Measurements from ENCODE around the gene FAM20C. TPM values are rescaled to one million over a fixed set of nuclear protein-coding genes. Genes with fewer than 3 reads are reported as not detected.

FAM20C gene
- total RNA-seq, 1 experiment from 2014 or later = 8.8 TPM

- intact Hi-C loops (cut with micrococcal nuclease) = no loop called here
- TF ChIP-seq CTCF (IDR thresholded peaks at IDR 0.05; ENCODE audit: unreplicated experiment) = no peak
- no peak overlapping the region for H3K27ac Mint-ChIP-seq (ENCODE audit: low read depth, unreplicated experiment)
- ChIA-PET POLR2A (interaction anchor here (1.1 kb wide), 1 partner anchor 15 kb away, joined by 3 read pairs; no protein-coding TSS in a partner anchor), CTCF (no interaction called here)
- DNase-seq (ENCODE audit: unreplicated experiment) = no peak
- no peak overlapping the region for H3K4me3 Mint-ChIP-seq (ENCODE audit: unreplicated experiment)
- peaks cover 50% of the 10 kb centered on the region for H3K27me3 Mint-ChIP-seq (ENCODE audit: insufficient read depth, unreplicated experiment)
- no peaks in the 10 kb centered on the region for H3K36me3 Mint-ChIP-seq (ENCODE audit: insufficient read depth, unreplicated experiment)
- no TSS peak for BruUV-seq (replicated peaks)
- no peaks in the 10 kb centered on the region for H3K4me1 Mint-ChIP-seq (ENCODE audit: insufficient read depth, unreplicated experiment)
- H3K9me3 Mint-ChIP-seq (ENCODE audit: unreplicated experiment) = no peaks in the 10 kb centered on the region
Observed at GRCh38 chr7:170551-171363, 21.6 kb upstream of the FAM20C start.

DNA sequence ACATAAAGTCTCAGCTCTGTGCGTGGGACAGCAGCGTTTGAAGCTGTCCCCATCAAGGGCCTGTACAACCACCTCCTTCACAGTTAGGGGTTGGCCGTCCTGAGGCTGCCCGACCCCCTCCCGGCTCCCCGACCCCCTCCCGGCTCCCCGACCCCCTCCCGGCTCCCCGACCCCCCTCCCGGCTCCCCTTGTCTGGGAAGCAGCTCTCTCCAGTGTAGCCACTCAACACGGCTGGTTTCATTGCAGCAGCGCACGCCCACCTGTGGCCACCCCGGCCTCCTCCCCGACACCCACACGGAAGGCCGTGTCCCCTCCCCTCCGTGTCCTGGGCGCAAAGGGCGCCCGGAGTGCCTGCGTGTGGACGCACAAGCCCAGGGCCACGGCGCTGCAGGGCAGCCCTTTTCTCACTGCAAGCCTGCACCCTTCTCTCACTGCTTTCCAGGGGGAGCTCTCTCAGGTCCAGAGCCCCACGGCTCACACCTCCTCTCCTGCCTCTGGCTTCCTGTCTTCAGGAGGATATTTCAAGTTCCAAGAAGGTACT lies 20.9 kb upstream of the FAM20C start:
- POLR2A ChIA-PET = interaction anchor here (1.1 kb wide), 1 partner anchor 15 kb away, joined by 3 read pairs; no protein-coding TSS in a partner anchor
- H3K4me3 Mint-ChIP-seq (ENCODE audit: unreplicated experiment) = no peak overlapping the region
- H3K27me3 Mint-ChIP-seq (ENCODE audit: insufficient read depth, unreplicated experiment) = peaks cover 43% of the 10 kb centered on the region
- no peak overlapping the region for H3K27ac Mint-ChIP-seq (ENCODE audit: low read depth, unreplicated experiment)
- no peak for DNase-seq (ENCODE audit: unreplicated experiment)
- TF ChIP-seq CTCF (IDR thresholded peaks at IDR 0.05; ENCODE audit: unreplicated experiment) = no peak
- no peaks in the 10 kb centered on the region for H3K9me3 Mint-ChIP-seq (ENCODE audit: unreplicated experiment)
- no peaks in the 10 kb centered on the region for H3K36me3 Mint-ChIP-seq (ENCODE audit: insufficient read depth, unreplicated experiment)
- intact Hi-C loops (cut with micrococcal nuclease) = no loop called here
- CTCF ChIA-PET = no interaction called here
- no peaks in the 10 kb centered on the region for H3K4me1 Mint-ChIP-seq (ENCODE audit: insufficient read depth, unreplicated experiment)
- BruUV-seq (replicated peaks) = no TSS peak

- CTCF ChIA-PET = no interaction called here
- Mint-ChIP-seq H3K4me1 (ENCODE audit: insufficient read depth, unreplicated experiment) (no peaks in the 10 kb centered on the region), H3K36me3 (ENCODE audit: insufficient read depth, unreplicated experiment) (no peaks in the 10 kb centered on the region), H3K9me3 (ENCODE audit: unreplicated experiment) (no peaks in the 10 kb centered on the region), H3K27me3 (ENCODE audit: insufficient read depth, unreplicated experiment) (peaks cover 42% of the 10 kb centered on the region), H3K27ac (ENCODE audit: low read depth, unreplicated experiment) (no peak overlapping the region), H3K4me3 (ENCODE audit: unreplicated experiment) (no peak overlapping the region)
- DNase-seq (ENCODE audit: unreplicated experiment) = no peak
- intact Hi-C loops (cut with micrococcal nuclease) = no loop called here
- no TSS peak for BruUV-seq (replicated peaks)
- POLR2A ChIA-PET = no interaction called here
- TF ChIP-seq CTCF (IDR thresholded peaks at IDR 0.05; ENCODE audit: unreplicated experiment) = no peak
Observed at GRCh38 chr7:171912-172515, 20.4 kb upstream of the FAM20C start.

- Mint-ChIP-seq H3K4me1 (ENCODE audit: insufficient read depth, unreplicated experiment) (no peaks in the 10 kb centered on the region), H3K27me3 (ENCODE audit: insufficient read depth, unreplicated experiment) (peaks cover 36% of the 10 kb centered on the region), H3K36me3 (ENCODE audit: insufficient read depth, unreplicated experiment) (no peaks in the 10 kb centered on the region), H3K9me3 (ENCODE audit: unreplicated experiment) (no peaks in the 10 kb centered on the region), H3K27ac (ENCODE audit: low read depth, unreplicated experiment) (no peak overlapping the region), H3K4me3 (ENCODE audit: unreplicated experiment) (no peak overlapping the region)
- ChIA-PET CTCF (no interaction called here), POLR2A (no interaction called here)
- TF ChIP-seq CTCF (IDR thresholded peaks at IDR 0.05; ENCODE audit: unreplicated experiment) = no peak
- intact Hi-C loops (cut with micrococcal nuclease) = no loop called here
- BruUV-seq (replicated peaks) = no TSS peak
- no peak for DNase-seq (ENCODE audit: unreplicated experiment)
Observed at GRCh38 chr7:173209-173918, 19.0 kb upstream of the FAM20C start.
